ENCODE measurements around the gene CAMK2A.

DNA sequence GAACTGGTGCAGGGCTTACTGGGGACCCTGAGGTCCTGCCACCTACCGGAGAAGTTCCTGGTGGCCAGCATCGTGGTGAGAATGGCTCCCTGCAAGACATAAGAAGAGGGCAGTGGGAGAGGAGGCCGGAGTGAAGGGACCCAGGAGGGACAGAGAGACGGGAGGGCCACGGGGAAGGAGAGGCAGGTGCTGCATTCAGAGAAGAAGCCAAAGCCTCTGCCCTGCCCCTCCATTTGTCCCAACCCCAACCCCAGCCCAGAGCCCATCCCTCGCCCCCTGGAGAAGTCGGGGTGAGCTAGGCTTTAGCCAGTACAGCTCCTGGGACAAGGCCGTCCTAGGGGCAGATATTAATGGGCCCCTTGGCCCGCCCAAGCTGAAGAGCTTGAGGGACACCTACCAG is 41.8 kb downstream of the CAMK2A start:
- TF ChIP-seq, protein P1, sequence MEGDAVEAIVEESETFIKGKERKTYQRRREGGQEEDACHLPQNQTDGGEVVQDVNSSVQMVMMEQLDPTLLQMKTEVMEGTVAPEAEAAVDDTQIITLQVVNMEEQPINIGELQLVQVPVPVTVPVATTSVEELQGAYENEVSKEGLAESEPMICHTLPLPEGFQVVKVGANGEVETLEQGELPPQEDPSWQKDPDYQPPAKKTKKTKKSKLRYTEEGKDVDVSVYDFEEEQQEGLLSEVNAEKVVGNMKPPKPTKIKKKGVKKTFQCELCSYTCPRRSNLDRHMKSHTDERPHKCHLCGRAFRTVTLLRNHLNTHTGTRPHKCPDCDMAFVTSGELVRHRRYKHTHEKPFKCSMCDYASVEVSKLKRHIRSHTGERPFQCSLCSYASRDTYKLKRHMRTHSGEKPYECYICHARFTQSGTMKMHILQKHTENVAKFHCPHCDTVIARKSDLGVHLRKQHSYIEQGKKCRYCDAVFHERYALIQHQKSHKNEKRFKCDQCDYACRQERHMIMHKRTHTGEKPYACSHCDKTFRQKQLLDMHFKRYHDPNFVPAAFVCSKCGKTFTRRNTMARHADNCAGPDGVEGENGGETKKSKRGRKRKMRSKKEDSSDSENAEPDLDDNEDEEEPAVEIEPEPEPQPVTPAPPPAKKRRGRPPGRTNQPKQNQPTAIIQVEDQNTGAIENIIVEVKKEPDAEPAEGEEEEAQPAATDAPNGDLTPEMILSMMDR (IDR thresholded peaks at IDR 0.05): no peak
- TF ChIP-seq POLR2A (IDR thresholded peaks at IDR 0.05): no peak
